GM19099 (cell line): ENCODE measurements around the gene TULP3.
A peak's percentile ranks its signal among the peaks of the same experiment; 100 is the strongest.

Experiments used
- POLR2A ChIP-seq: IDR thresholded peaks from 3 replicates; pipeline ENCODE4 v1.6.1; 2011; ENCODE audit warnings: low read depth; ENCODE audit not compliant: insufficient read length; ENCODE audit errors: extremely low read depth

The TULP3 gene

DNA sequence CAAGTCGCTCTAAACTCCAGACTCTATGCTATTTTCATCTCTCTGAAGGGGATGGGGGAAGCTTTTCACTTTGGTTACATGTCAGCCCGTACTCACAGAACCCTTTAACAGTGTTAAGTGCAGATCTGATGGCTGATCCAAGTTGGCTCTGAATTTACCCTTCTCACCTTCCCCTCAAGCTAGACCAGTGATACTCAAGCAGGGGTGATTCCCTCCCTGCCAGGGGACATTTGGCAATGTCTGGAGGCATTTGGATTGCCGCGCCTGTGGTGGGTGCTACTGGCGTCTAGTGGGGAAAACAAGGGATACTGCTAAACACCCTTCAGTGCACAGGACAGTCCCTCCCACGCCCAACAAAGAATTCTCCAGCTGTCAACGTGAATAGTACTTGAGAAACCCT lies 27.8 kb upstream of the TULP3 start:
- no peak for TF ChIP-seq POLR2A

DNA sequence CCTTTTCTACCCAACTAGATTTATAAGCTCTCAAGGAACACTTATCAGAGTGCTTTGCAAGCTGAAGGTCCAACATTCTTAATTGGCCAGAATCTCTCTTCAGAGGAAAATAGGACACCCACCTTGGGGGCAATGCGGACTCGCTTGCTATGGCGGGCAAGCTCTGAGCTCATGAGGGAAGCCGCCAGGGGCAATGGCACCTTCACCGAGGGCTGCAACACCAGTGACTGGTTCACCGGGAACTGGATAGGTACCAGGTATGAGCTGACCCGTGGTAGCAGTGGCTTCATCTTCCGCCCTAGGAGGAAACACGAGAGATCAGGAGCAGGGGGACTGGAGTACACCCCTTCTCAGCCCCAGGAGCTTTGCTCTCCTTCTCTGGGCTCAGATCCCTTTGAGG lies 26.5 kb upstream of the TULP3 start:
- TF ChIP-seq POLR2A = no peak

DNA sequence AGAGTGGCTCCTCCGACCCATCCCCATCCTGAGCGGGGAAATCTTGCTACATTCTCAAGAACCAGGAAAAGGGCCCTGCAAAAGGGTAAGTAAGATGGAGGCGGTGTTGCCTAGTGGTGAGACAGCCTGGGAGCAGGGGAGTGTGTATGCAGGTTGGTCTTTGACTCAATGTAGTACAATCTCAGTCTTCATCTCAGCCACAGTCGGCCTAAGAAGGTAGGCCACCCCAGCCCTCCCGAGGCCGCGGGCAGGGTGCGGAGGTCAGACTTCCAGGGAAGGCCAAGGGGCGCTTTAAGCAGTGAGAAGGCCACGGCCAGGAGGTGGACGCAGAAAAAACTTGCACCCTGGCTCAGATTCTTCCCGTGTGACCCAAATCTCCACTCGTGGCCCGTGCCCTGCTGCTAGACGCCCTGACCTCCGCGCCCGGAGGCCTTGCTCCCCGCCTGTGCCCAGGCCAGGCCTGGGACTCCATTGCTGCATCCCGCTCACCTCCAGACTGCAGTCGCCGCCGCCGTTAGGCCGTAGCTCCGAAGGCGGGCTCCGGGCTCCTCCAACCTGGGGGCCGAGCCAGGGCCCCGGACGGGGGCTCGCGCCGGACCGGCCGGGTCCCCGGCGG lies 14.2 kb upstream of the TULP3 start:
- TF ChIP-seq POLR2A = no peak

DNA sequence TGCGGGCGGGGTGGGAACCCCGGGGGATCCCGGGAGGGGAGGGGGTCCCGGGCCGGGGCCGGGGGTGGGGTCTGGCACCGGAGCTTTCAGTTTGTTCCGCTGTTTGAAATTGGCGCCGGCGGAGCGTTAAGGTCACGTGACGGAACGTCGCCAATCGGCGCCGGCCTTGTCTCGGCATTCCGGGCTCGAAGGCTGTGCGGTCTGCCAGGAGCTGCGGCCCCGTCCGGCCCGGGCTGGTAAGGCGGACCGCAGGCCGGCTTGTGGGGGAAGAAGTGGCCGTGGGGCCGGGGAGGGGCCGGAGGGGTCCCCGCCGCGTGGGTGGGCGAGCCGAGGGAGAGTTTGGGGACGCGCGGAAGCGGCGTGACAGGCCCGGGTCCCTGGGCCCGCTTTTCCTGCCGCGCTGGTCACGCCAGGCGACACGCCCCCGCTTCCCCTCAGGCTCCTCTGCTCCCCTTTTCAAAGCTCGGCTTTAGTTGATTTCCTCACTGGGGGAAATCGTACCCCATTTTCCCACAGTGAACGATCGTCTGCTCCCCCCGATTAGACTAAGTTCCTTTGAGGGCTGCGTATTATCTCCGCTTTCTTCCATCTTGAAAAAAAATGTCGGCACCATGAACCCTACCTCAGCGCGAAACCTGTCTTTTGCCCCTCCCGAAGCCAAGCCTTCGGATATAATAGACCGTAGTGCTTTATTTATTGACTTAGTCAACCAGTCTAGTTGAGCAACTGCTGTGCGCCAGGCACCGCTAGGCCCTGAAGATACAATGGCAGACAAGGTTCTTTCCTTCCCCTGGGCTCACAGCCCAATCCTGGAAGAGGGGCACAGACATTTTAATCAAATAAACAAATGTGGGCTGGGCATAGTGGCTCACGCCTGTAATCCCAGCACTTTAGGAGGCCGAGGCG lies 13.4 kb upstream of the TULP3 start, which contains the start of the genes FOXM1 and RHNO1:
TSS of gene FOXM1 (minus strand) at position 128 of the 906 bp plus-strand sequence. CDS start 2,696 bp downstream, outside the sequence.
TSS of gene RHNO1 (plus strand) at position 177 of the 906 bp plus-strand sequence. CDS start 8,144 bp downstream, outside the sequence.
- peak; percentile 85 for TF ChIP-seq POLR2A

DNA sequence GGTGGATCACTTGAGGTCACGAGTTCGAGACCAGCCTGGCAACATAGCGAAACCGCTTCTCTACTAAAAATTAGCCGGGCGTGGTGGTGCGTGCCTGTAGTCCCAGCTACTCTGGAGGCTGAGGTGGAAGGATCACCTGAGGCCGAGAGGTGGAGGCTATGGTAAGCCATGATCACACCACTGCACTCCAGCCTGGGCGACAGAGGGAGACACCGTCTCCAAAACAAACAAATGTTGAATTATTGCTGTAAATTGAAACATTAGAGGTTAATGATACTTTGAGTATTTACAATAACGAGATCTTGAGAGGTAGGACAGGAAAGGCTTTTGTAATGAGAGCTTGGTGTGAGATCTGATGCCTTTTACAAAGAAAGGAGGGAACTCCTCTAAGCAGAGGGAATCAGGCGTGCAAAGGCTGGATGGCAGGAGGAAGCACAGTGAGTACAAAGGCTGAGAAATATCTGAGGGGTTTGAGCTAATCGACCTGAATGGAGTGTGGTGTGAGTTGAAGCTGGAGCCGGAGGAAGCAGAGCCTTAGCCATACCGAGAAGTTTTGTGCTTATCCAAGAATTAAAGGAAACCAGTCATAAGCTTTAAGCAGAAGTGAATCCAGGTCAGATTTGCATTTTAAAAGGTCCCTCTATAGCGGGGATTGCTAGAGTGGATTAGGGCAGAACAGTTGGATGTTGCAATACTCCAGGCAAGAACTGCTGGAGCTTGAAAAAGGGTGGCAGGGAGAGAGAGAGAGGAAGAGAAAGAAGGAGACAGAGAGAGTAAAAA lies 12.5 kb upstream of the TULP3 start:
- TF ChIP-seq POLR2A = no peak

DNA sequence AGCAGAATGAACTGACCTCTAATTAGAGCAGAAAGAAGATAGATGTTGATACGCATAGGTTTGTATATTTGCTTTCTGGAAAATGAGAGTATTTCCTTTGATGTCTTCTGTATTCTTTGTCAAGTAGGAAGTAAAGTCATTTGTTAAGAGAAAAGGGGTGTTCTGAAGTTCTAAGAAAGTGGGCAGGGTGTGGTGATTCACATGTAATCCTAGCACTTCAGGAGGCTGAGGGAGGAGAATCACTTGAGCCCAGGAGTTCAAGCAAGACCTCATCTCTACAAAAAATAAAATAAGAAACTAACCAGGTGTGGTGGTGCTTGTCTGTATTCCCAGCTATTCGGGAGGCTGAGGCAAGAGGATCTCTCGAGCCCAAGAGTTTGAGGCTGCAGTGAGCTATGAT lies 10.8 kb upstream of the TULP3 start:
- no peak for TF ChIP-seq POLR2A

DNA sequence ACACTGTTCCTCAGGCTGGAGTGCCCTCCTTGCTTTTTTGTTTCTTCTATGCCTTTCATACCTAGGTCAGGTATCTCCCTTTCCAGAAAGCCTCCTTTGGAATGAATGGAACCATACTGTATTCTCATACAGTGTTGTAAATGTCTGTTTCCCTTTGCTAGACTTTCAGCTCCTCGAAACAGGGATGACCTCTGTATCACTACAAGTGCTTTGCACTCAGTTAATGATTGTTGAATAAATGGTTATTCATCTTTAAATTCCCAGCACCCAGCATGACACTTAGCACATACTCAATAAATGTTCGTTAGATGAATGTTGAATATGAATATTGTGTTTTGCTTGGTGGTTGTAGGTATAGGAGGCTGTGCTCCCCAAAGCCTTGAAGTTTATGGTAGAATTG lies 5.9 kb upstream of the TULP3 start:
- no peak for TF ChIP-seq POLR2A

DNA sequence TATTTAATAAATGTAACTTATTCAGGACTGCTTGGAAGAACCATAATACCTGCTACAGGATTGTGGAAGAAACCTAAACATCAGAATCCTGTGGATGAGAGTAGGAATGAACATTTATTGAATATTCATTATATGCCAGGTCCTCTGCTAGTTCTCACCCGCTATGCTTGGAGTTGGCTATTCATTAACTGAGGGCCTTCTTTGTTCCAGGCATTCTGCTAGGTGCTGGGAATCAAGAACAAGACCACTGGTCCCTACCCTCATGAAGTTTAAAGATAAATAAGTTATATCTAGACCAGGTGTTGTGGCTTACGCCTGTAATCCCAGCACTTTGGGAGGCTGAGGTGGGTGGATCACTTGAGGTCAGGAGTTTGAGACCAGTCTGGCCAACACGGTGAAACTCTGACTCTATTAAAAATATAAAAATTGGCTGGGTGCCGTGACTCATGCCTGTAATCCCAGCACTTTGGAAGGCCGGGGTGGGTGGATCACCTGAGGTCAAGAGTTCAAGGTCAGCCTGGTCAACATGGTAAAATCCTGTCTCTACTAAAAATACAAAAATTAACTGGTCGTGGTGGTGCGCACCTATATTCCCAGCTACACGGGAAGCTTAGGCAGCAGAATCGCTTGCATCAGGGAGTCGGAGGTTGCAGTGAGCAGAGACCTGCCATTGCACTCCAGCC lies 3.8 kb upstream of the TULP3 start:
- TF ChIP-seq POLR2A = no peak

DNA sequence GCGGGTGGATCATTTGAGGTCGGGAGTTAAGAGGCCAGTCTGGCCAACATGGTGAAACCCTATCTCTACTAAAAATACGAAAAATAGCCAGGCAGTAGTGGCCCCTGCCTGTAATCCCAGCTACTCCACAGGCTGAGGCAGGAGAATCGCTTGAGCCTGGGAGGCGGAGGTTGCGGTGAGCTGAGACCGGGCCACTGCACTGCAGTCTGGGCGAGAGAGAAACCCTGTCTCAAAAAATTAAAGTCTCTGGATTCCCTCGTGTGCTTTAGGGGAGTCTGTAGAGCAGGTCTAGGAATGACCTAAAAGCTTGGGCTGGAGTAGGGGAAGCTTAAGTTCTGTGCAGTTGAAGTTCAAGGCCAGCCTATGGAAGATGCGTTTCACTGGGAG lies 697 bp upstream of the TULP3 start:
- TF ChIP-seq POLR2A = no peak

DNA sequence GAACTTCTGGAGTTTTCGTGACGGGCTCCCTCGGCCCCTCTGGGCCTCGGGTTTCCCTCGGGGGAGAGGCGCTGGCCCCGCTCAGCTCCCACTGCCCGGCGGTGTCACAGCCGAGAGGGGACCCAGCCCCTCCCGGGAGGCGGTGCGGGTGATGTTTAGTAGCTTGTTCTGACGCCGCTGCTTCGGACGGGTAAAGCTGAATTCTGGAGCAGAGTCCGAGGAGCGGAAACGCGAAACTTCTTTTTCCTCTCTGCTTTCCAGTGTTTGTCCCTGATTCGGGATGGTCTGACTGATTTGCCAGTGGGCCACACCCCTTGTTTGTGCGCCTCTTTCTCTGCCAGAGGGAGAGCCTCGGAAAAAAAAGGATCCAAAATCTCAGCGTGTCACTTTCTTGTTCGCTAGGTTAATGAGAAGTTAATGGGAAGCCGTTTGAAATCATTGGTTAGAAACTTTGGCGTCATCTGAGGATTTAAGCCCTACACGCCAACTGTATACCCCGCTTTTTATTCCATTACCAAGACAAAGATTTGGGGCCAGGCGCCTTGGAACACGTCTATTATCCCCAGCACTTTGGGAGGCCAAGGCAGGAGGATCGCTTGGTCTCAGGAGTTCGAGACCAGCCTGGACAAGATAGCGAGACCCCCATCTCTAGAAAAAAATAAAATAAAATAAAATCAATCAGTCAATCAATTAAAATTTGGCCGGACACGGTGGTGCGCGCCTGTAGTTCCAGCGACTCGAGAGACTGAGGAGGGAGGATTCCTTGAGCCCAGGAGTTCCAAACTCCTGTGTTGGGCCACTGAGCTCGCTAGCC lies 756 bp downstream of the TULP3 start:
- no peak for TF ChIP-seq POLR2A

DNA sequence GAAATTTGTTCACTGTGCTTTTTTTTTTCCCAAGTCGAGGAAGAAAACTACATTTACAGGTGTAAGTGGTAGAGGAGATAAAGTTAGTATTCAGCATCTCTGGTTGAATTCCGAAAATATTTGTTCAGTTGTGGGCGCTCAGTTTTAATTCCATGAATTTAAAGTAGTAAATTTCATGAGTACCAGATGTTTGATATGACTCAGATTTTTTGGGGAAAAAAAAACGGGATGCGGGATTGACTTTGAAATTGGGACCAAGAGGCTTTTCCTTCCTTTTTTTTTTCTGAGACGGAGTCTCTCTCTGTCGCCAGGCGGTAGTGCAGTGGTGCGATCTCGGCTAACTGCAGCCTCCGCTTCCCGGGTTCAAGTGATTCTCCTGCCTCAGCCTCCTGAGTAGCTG lies 1.6 kb downstream of the TULP3 start:
- no peak for TF ChIP-seq POLR2A

DNA sequence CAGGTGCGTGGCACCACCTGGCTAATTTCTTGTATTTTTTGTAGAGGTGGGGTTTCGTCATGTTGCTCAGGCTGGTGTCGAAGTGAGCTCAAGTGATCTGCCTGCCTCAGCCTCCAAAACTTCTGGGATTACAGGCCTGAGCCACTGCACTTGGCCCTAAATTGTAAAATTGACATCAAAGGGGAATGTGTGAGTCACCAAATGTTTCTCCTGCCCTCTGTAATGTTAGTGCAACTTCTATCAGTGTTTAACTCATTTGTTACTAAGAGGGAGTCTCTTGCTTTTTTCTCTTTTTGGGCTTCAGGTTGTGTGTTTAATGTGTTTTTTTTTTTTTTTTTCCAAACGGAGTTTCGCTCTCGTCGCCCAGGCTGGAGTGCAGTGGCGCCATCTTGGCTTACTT lies 2.3 kb downstream of the TULP3 start:
- no peak for TF ChIP-seq POLR2A

DNA sequence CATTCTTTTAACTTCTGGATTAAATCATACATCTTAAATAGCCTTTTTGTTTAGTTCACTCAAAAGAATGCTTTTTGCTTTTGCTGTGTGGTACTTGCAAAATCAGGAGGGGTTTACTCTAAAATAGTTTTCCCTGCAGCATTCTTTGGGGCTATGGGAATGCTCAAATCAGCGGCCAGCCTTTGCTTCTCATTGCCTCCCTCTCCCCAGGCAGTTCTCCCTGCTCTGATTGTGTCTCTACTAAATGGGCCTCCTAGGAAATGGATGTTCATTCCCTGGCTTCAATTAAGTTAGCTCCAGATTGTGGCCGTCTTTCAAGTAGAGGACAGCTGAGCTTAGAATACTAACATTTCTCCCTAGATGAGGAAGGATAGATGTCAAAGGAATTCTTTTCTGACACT lies 4.4 kb downstream of the TULP3 start:
- no peak for TF ChIP-seq POLR2A

DNA sequence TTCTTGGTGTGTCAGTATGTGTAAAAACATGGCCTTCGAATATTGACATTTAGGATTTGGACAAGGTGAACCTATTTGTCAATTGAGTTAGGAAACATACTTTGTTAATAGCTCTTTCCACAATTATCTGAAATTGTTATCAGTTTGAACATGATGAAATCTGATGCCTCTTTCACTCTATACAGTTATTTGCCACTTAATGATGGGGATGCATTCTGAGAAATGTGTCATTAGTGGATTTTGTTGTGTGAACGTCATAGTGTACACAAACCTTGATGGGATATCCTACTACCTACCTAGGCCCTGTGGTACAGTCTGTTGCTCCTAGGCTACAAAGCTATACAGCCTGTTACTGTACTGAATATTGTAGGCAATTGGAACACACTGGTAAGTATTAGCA lies 4.8 kb downstream of the TULP3 start:
- TF ChIP-seq POLR2A = no peak
